MCF 10A (cell line): ENCODE data around the gene TRIM62. TPM values are rescaled to one million over a fixed set of nuclear protein-coding genes. Genes with fewer than 3 reads are reported as not detected.

Experiments used
- BruUV-seq: library from RNA; stranded (reverse); fragments of 400-500 nt; replicated peaks from 2 replicates; lab custom pipeline; 2021; lab: Mats Ljungman, UMichigan
- CTCF ChIA-PET: fragments of 300-600 bp; sonication (Branson Sonifier 250); formaldehyde crosslinking; extraction: SDS; loops from one replicate; lab custom pipeline; 2021; ENCODE audit warnings: antibody characterized with exemption, inconsistent platforms; lab: Yijun Ruan, JAX
- POLR2A ChIA-PET: fragments of 300-600, 350-650 bp; sonication (Branson Sonifier 250); formaldehyde crosslinking; extraction: SDS; loops from one replicate; lab custom pipeline; 2020; ENCODE audit warnings: antibody characterized with exemption, inconsistent platforms; lab: Yijun Ruan, JAX
- DNase-seq: peaks from one replicate; pipeline ENCODE4 v3.0.0-alpha.2; 2018; ENCODE audit not compliant: unreplicated experiment
- H3K27ac Mint-ChIP-seq: one replicate; pipeline ENCODE4 v1.8.0; 2022; ENCODE audit warnings: mild to moderate bottlenecking, low read depth, mixed read lengths; ENCODE audit not compliant: unreplicated experiment
- H3K27me3 Mint-ChIP-seq: one replicate; pipeline ENCODE4 v1.8.0; 2022; ENCODE audit warnings: mixed read lengths; ENCODE audit not compliant: insufficient read depth, unreplicated experiment
- H3K36me3 Mint-ChIP-seq: one replicate; pipeline ENCODE4 v1.8.0; 2022; ENCODE audit warnings: mild to moderate bottlenecking, moderate library complexity, mixed read lengths; ENCODE audit not compliant: insufficient read depth, unreplicated experiment
- H3K4me1 Mint-ChIP-seq: one replicate; pipeline ENCODE4 v1.8.0; 2022; ENCODE audit warnings: mixed read lengths; ENCODE audit not compliant: insufficient read depth, unreplicated experiment
- H3K4me3 Mint-ChIP-seq: one replicate; pipeline ENCODE4 v1.8.0; 2022; ENCODE audit warnings: mild to moderate bottlenecking, moderate library complexity, mixed read lengths; ENCODE audit not compliant: unreplicated experiment
- H3K9me3 Mint-ChIP-seq: one replicate; pipeline ENCODE4 v1.8.0; 2022; ENCODE audit warnings: mixed read lengths; ENCODE audit not compliant: unreplicated experiment
- CTCF ChIP-seq: fragments of 200-600 bp; IDR thresholded peaks from one replicate; pipeline ENCODE4 v1.8.0; 2022; ENCODE audit warnings: antibody characterized with exemption, mild to moderate bottlenecking; ENCODE audit not compliant: unreplicated experiment
- intact Hi-C: fragments of 100-400 bp; cut with micrococcal nuclease; formaldehyde crosslinking; loops from 2 replicates; pipeline ENCODE4 v1.14.1; 2022
- total RNA-seq: library from RNA; stranded (reverse); gene quantifications from 2 replicates; pipeline ENCODE4 v1.2.3, GENCODE V29; 2022

Gene TRIM62
- total RNA-seq, 1 experiment from 2014 or later = 2.4 TPM

GRCh38 chr1:33121728-33122127, 60.1 kb downstream of the TRIM62 start:
- H3K27me3 Mint-ChIP-seq = no peaks in the 10 kb centered on the region
- no peak for TF ChIP-seq CTCF
- intact Hi-C loops = no loop called here
- H3K4me3 Mint-ChIP-seq = no peak overlapping the region
- ChIA-PET POLR2A (interaction anchor here (0.6 kb wide), 1 partner anchor 417 kb away, joined by 5 read pairs; no protein-coding TSS in a partner anchor), CTCF (interaction anchor here (0.6 to 0.7 kb wide), 2 partner anchors 8 to 165 kb away, joined by 3 read pairs; no protein-coding TSS in a partner anchor)
- H3K36me3 Mint-ChIP-seq = peaks cover 13% of the 10 kb centered on the region
- no peaks in the 10 kb centered on the region for H3K9me3 Mint-ChIP-seq
- H3K4me1 Mint-ChIP-seq = peaks cover 6% of the 10 kb centered on the region
- no TSS peak for BruUV-seq
- H3K27ac Mint-ChIP-seq = no peak overlapping the region
- DNase-seq = no peak

- ChIA-PET POLR2A (interaction anchor here (0.9 kb wide), 1 partner anchor 13 kb away, joined by 4 read pairs; no protein-coding TSS in a partner anchor), CTCF (interaction anchor here (0.6 kb wide), 1 partner anchor 538 kb away, joined by 3 read pairs; no protein-coding TSS in a partner anchor)
- no peak for TF ChIP-seq CTCF
- Mint-ChIP-seq H3K27me3 (no peaks in the 10 kb centered on the region), H3K4me1 (peaks cover 4% of the 10 kb centered on the region), H3K4me3 (no peak overlapping the region), H3K9me3 (no peaks in the 10 kb centered on the region), H3K36me3 (peaks cover 7% of the 10 kb centered on the region), H3K27ac (no peak overlapping the region)
- no TSS peak for BruUV-seq
- intact Hi-C loops = no loop called here
- DNase-seq = peak; percentile 58
Measured at GRCh38 chr1:33120436-33121231, 61.2 kb downstream of the TRIM62 start.

- Mint-ChIP-seq H3K36me3 (peaks cover 7% of the 10 kb centered on the region), H3K4me1 (no peaks in the 10 kb centered on the region), H3K27me3 (no peaks in the 10 kb centered on the region), H3K27ac (no peak overlapping the region), H3K4me3 (no peak overlapping the region), H3K9me3 (no peaks in the 10 kb centered on the region)
- TF ChIP-seq CTCF = no peak
- CTCF ChIA-PET = no interaction called here
- POLR2A ChIA-PET = no interaction called here
- no TSS peak for BruUV-seq
- intact Hi-C loops = no loop called here
- no peak for DNase-seq
Measured at GRCh38 chr1:33119532-33120217, 62.2 kb downstream of the TRIM62 start.

GRCh38 chr1:33119050-33119449, 62.8 kb downstream of the TRIM62 start:
- ChIA-PET POLR2A (no interaction called here), CTCF (interaction anchor here (0.6 kb wide), 1 partner anchor 38 kb away, joined by 3 read pairs; no protein-coding TSS in a partner anchor)
- Mint-ChIP-seq H3K27me3 (no peaks in the 10 kb centered on the region), H3K4me3 (no peak overlapping the region), H3K36me3 (peaks cover 7% of the 10 kb centered on the region), H3K4me1 (no peaks in the 10 kb centered on the region), H3K27ac (peak overlapping the region; percentile 32), H3K9me3 (no peaks in the 10 kb centered on the region)
- no peak for TF ChIP-seq CTCF
- intact Hi-C loops = no loop called here
- no peak for DNase-seq
- no TSS peak for BruUV-seq
